GM12892 (cell line): ENCODE data around the gene ZFYVE27.
A peak's percentile ranks its signal among the peaks of the same experiment; 100 is the strongest.

ENCODE experiments used
- DNase-seq: peaks from one replicate; pipeline ENCODE4 v3.0.0; 2011; ENCODE audit not compliant: insufficient read length
- FAIRE-seq: peaks from 2 replicates; lab custom pipeline; 2011; peaks lifted over from hg19 to GRCh38; lab: Jason Lieb, UNC
- POLR2A ChIP-seq: IDR thresholded peaks from 2 replicates; pipeline ENCODE4 v1.6.1; 2011; ENCODE audit warnings: low read depth, low read length, control low read depth
- POLR2AphosphoS5 ChIP-seq: IDR thresholded peaks from 2 replicates; pipeline ENCODE4 v1.6.1; 2011; ENCODE audit warnings: low read depth, low read length, control low read depth
- TAF1 ChIP-seq: IDR thresholded peaks from 2 replicates; pipeline ENCODE4 v1.6.1; 2011; ENCODE audit warnings: low read depth, mild to moderate bottlenecking, control low read depth, low read length, borderline replicate concordance

Gene ZFYVE27

GRCh38 chr10:97736403-97736901 is 476 bp upstream of the ZFYVE27 start:
- DNase-seq (no peak), FAIRE-seq (peak; percentile 30)
- TF ChIP-seq TAF1 (no peak), POLR2AphosphoS5 (no peak), POLR2A (no peak)

GRCh38 chr10:97737770-97738265 is 890 bp downstream of the ZFYVE27 start:
- FAIRE-seq (no peak), DNase-seq (no peak)
- TF ChIP-seq TAF1 (no peak), POLR2A (no peak; the same call in 1 of the 2 replicates), POLR2AphosphoS5 (no peak)

- no peak for TF ChIP-seq POLR2AphosphoS5
- no peak for TF ChIP-seq TAF1
- no peak for TF ChIP-seq POLR2A
- FAIRE-seq (no peak), DNase-seq (no peak)
Measured at GRCh38 chr10:97738616-97739015, 1.7 kb downstream of the ZFYVE27 start.

- TF ChIP-seq POLR2AphosphoS5, result no peak
- no peak for TF ChIP-seq TAF1
- TF ChIP-seq POLR2A, result no peak
- DNase-seq (no peak), FAIRE-seq (no peak)
Measured at GRCh38 chr10:97740613-97741012, 3.7 kb downstream of the ZFYVE27 start.

- FAIRE-seq (no peak), DNase-seq (no peak)
- TF ChIP-seq POLR2AphosphoS5, result no peak
- TF ChIP-seq TAF1, result no peak
- no peak for TF ChIP-seq POLR2A
Measured at GRCh38 chr10:97743169-97743943, 6.4 kb downstream of the ZFYVE27 start.

GRCh38 chr10:97744405-97745035 is 7.6 kb downstream of the ZFYVE27 start:
- FAIRE-seq (no peak), DNase-seq (no peak)
- TF ChIP-seq TAF1 (no peak), POLR2AphosphoS5 (no peak), POLR2A (no peak)

GRCh38 chr10:97747573-97747972 is 10.6 kb downstream of the ZFYVE27 start:
- FAIRE-seq (no peak), DNase-seq (no peak)
- TF ChIP-seq POLR2A (no peak), TAF1 (no peak), POLR2AphosphoS5 (no peak)

- DNase-seq (no peak), FAIRE-seq (no peak)
- TF ChIP-seq POLR2A, result no peak
- TF ChIP-seq TAF1, result no peak
- no peak for TF ChIP-seq POLR2AphosphoS5
Measured at GRCh38 chr10:97748116-97748515, 11.2 kb downstream of the ZFYVE27 start.

GRCh38 chr10:97752956-97753355 is 16.0 kb downstream of the ZFYVE27 start:
- TF ChIP-seq POLR2A (no peak), POLR2AphosphoS5 (no peak), TAF1 (no peak)
- DNase-seq, result no peak

GRCh38 chr10:97754726-97755125 is 17.8 kb downstream of the ZFYVE27 start:
- TF ChIP-seq TAF1 (no peak), POLR2A (no peak), POLR2AphosphoS5 (no peak)
- FAIRE-seq (no peak), DNase-seq (no peak)

More at GRCh38 chr10:97752956-97753355, 16.0 kb downstream of the ZFYVE27 start:
- FAIRE-seq, result no peak

GRCh38 chr10:97755718-97756117 is 18.8 kb downstream of the ZFYVE27 start:
- TF ChIP-seq TAF1 (no peak), POLR2AphosphoS5 (no peak), POLR2A (no peak)
- FAIRE-seq (no peak), DNase-seq (no peak)

- TF ChIP-seq POLR2A (no peak), POLR2AphosphoS5 (no peak), TAF1 (no peak)
Measured at GRCh38 chr10:97757471-97757870, 20.5 kb downstream of the ZFYVE27 start.

More at GRCh38 chr10:97757471-97757870, 20.5 kb downstream of the ZFYVE27 start:
- DNase-seq (no peak), FAIRE-seq (no peak)
